ENCODE results near the gene EN2.

Gene EN2

GRCh38 chr7:155418941-155419755 is 38.8 kb upstream of the EN2 start:
- H3K4me3 ChIP-seq (ENCODE audit: low read length) = no peak overlapping the region
- H3K4me1 ChIP-seq (ENCODE audit: control insufficient read depth, insufficient read depth, low read length) = no peaks in the 10 kb centered on the region
- H3K36me3 ChIP-seq (ENCODE audit: control insufficient read depth, insufficient read depth, low read length, severe bottlenecking) = no peaks in the 10 kb centered on the region
- H3K27me3 ChIP-seq (replicated peaks; ENCODE audit: control insufficient read depth, insufficient read depth, low read length) = peaks cover 46% of the 10 kb centered on the region
- no peaks in the 10 kb centered on the region for H3K9me3 ChIP-seq (ENCODE audit: control insufficient read depth, low read length)
- no peak overlapping the region for H3K9ac ChIP-seq (ENCODE audit: low read length)
- DNase-seq (ENCODE audit: low read depth) = no peak

- H3K27me3 ChIP-seq (replicated peaks; ENCODE audit: control insufficient read depth, insufficient read depth, low read length) = peaks cover 49% of the 10 kb centered on the region
- H3K4me3 ChIP-seq (ENCODE audit: low read length) = no peak overlapping the region
- H3K9me3 ChIP-seq (ENCODE audit: control insufficient read depth, low read length) = no peaks in the 10 kb centered on the region
- no peaks in the 10 kb centered on the region for H3K36me3 ChIP-seq (ENCODE audit: control insufficient read depth, insufficient read depth, low read length, severe bottlenecking)
- H3K9ac ChIP-seq (ENCODE audit: low read length) = no peak overlapping the region
- no peak for DNase-seq (ENCODE audit: low read depth)
- no peaks in the 10 kb centered on the region for H3K4me1 ChIP-seq (ENCODE audit: control insufficient read depth, insufficient read depth, low read length)
These were observed 37.8 kb upstream of the EN2 start for GRCh38 chr7:155420116-155420515.

DNA sequence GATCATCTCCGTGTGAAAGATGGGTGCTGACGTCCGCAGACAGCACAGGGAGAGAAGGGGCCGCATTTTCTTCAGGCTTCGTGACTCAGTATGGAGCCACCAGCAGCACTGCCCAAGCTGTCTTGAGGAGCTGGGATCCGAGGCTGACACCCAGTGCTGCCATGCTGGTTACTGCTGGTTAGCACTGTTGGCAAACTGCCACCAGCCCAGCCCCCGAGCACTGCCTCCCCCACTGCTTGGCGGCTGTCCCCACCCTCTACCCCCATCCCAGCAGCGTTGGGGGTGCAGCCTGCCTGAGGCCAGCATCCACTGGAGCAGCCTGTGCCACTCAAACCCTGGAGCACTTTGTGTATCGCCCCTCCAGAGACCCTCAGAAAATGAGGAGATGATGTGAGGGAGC is 35.8 kb upstream of the EN2 start:
- Histone ChIP-seq H3K4me3 (ENCODE audit: low read length) (no peak overlapping the region), H3K27me3 (replicated peaks; ENCODE audit: control insufficient read depth, insufficient read depth, low read length) (peaks cover 42% of the 10 kb centered on the region), H3K4me1 (ENCODE audit: control insufficient read depth, insufficient read depth, low read length) (no peaks in the 10 kb centered on the region), H3K9ac (ENCODE audit: low read length) (no peak overlapping the region), H3K9me3 (ENCODE audit: control insufficient read depth, low read length) (no peaks in the 10 kb centered on the region), H3K36me3 (ENCODE audit: control insufficient read depth, insufficient read depth, low read length, severe bottlenecking) (no peaks in the 10 kb centered on the region)
- no peak for DNase-seq (ENCODE audit: low read depth)

DNA sequence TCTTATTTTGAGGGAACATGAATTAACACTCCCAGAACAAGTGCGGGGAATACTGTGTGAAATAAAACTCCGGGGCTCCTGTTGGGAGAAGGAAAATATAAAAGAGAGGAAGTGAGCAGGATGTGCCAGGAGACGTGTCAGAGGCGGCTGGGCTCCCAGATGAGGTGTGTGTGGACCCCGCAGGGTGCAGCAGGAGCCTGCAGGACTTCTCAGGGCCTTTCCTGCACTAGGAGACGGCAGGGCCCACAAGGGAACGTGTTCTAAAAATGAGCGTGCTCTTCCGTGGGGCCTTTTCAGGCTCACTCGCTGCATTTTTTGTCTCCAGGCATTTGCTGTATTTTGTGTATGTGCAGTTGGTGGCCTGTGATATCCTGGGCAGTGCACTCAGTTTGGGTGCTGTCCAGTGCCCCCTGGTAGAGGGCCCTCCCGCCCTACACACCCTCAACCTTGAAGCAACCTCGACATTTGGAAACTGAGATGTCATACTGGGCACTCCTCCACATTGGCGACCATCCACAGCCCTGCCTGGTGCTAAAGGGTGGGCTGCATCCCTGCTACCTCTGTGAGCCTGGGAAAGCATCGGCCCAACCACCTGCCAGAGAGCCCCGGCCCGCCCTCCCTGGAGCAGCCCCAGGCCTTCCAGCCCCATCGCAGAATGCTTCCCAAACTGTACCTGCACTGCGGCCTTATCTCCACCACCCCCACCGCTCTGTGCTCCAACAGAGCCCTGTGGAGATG is 35.2 kb upstream of the EN2 start:
- no peaks in the 10 kb centered on the region for H3K9me3 ChIP-seq (ENCODE audit: control insufficient read depth, low read length)
- no peak for DNase-seq (ENCODE audit: low read depth)
- no peaks in the 10 kb centered on the region for H3K4me1 ChIP-seq (ENCODE audit: control insufficient read depth, insufficient read depth, low read length)
- H3K4me3 ChIP-seq (ENCODE audit: low read length) = no peak overlapping the region
- no peak overlapping the region for H3K9ac ChIP-seq (ENCODE audit: low read length)
- H3K27me3 ChIP-seq (replicated peaks; ENCODE audit: control insufficient read depth, insufficient read depth, low read length) = peaks cover 41% of the 10 kb centered on the region
- no peaks in the 10 kb centered on the region for H3K36me3 ChIP-seq (ENCODE audit: control insufficient read depth, insufficient read depth, low read length, severe bottlenecking)

DNA sequence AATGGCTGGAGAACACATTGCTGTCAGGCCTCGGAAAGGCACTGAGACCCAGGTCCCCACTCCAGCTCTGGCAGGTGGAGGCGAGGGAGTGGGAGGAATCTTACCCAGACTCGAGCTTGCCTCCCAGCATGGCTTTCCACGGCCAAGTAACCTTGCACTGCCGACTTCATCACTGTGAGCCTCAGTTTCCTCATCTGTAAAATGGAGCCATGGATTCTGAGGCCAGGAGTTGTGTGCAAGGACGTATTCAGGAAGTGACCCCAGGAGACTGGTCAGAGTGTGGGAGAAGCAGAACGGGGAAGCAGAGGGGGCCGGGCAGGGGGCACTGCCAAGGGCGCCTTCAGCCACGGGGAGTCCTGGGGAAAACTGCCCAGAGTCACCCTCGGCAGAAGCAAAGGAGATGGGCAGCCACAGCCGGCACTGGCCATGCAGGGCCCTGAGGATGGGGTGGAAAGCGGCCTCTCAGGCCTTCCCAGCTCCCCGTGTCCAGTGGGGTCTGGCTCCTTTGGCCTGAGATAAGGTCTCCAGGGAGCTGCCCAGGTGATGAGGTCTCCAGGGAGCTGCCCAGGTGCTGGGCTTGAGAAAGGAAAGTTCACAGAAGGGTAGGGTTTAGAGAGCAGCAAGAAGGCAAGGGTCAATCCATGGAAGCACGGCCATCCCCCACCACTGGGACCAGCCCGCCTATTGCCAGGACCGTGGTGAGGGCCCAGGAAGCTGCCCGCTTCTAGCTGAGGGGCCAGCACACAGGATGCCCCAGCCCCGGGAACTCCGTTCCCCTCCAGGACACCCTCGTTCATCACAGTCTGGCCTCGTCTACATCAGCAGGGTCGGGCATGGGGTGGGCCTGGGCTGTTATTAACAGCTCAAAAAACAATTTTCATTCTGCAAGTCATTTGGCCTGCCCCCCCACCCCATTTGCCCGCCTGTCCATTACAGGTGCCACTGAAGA is 34.3 kb upstream of the EN2 start:
- no peak for DNase-seq (ENCODE audit: low read depth)
- H3K27me3 ChIP-seq (replicated peaks; ENCODE audit: control insufficient read depth, insufficient read depth, low read length) = peaks cover 44% of the 10 kb centered on the region

DNA sequence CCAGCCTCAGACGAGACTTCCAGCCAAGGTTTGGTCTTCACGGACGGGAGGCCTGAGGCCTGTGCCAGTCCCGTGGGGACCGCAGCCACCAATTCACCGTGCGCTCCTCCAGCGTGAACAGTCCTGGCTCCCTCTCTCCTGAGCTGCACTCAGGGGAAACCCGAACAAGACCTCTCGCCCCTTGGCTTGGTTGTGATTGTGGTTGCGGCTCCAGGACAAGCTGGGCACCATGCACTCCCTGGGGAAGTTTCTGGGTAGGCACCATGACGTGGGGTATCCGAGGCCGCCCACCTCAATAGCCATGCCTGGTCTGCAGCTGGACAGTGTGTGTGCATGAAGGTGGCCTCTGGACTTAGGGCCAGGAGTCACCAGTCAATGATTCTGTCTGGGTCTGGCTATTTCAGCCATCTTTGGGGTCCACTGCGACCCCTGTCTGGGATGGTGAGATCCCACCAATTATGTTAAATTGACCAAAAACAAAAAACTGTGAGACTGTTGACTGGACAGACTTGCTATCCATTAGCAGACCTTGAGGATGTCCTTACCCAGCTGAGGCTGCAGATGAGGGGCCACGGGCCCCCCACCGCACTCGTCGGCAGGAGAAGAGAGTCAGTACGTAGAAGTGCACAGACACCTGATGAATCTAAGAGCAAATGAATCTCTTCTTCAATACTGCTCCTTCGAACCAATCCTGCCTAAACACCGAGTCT is 33.5 kb upstream of the EN2 start:
- Histone ChIP-seq H3K4me1 (ENCODE audit: control insufficient read depth, insufficient read depth, low read length) (no peaks in the 10 kb centered on the region), H3K27me3 (replicated peaks; ENCODE audit: control insufficient read depth, insufficient read depth, low read length) (peaks cover 43% of the 10 kb centered on the region), H3K4me3 (ENCODE audit: low read length) (no peak overlapping the region), H3K9ac (ENCODE audit: low read length) (no peak overlapping the region), H3K36me3 (ENCODE audit: control insufficient read depth, insufficient read depth, low read length, severe bottlenecking) (no peaks in the 10 kb centered on the region), H3K9me3 (ENCODE audit: control insufficient read depth, low read length) (peaks cover 4% of the 10 kb centered on the region)
- DNase-seq (ENCODE audit: low read depth) = no peak

More for the DNA sequence above, 34.3 kb upstream of the EN2 start:
- no peaks in the 10 kb centered on the region for H3K9me3 ChIP-seq (ENCODE audit: control insufficient read depth, low read length)
- H3K4me3 ChIP-seq (ENCODE audit: low read length) = no peak overlapping the region
- no peak overlapping the region for H3K9ac ChIP-seq (ENCODE audit: low read length)
- no peaks in the 10 kb centered on the region for H3K36me3 ChIP-seq (ENCODE audit: control insufficient read depth, insufficient read depth, low read length, severe bottlenecking)
- no peaks in the 10 kb centered on the region for H3K4me1 ChIP-seq (ENCODE audit: control insufficient read depth, insufficient read depth, low read length)

GRCh38 chr7:155425011-155425340 is 33.0 kb upstream of the EN2 start:
- Histone ChIP-seq H3K9ac (ENCODE audit: low read length) (no peak overlapping the region), H3K27me3 (replicated peaks; ENCODE audit: control insufficient read depth, insufficient read depth, low read length) (peaks cover 44% of the 10 kb centered on the region), H3K9me3 (ENCODE audit: control insufficient read depth, low read length) (peaks cover 4% of the 10 kb centered on the region), H3K4me1 (ENCODE audit: control insufficient read depth, insufficient read depth, low read length) (no peaks in the 10 kb centered on the region), H3K4me3 (ENCODE audit: low read length) (no peak overlapping the region), H3K36me3 (ENCODE audit: control insufficient read depth, insufficient read depth, low read length, severe bottlenecking) (no peaks in the 10 kb centered on the region)
- DNase-seq (ENCODE audit: low read depth) = no peak

GRCh38 chr7:155425887-155426286 is 32.0 kb upstream of the EN2 start:
- DNase-seq (ENCODE audit: low read depth) = no peak
- Histone ChIP-seq H3K36me3 (ENCODE audit: control insufficient read depth, insufficient read depth, low read length, severe bottlenecking) (no peaks in the 10 kb centered on the region), H3K27me3 (replicated peaks; ENCODE audit: control insufficient read depth, insufficient read depth, low read length) (peaks cover 39% of the 10 kb centered on the region), H3K9me3 (ENCODE audit: control insufficient read depth, low read length) (peaks cover 4% of the 10 kb centered on the region), H3K4me3 (ENCODE audit: low read length) (no peak overlapping the region), H3K4me1 (ENCODE audit: control insufficient read depth, insufficient read depth, low read length) (no peaks in the 10 kb centered on the region), H3K9ac (ENCODE audit: low read length) (no peak overlapping the region)

- H3K36me3 ChIP-seq (ENCODE audit: control insufficient read depth, insufficient read depth, low read length, severe bottlenecking) = no peaks in the 10 kb centered on the region
- H3K4me3 ChIP-seq (ENCODE audit: low read length) = no peak overlapping the region
- no peak overlapping the region for H3K9ac ChIP-seq (ENCODE audit: low read length)
- no peaks in the 10 kb centered on the region for H3K4me1 ChIP-seq (ENCODE audit: control insufficient read depth, insufficient read depth, low read length)
- DNase-seq (ENCODE audit: low read depth) = no peak
- H3K9me3 ChIP-seq (ENCODE audit: control insufficient read depth, low read length) = peaks cover 4% of the 10 kb centered on the region
- peaks cover 34% of the 10 kb centered on the region for H3K27me3 ChIP-seq (replicated peaks; ENCODE audit: control insufficient read depth, insufficient read depth, low read length)
These were observed 31.2 kb upstream of the EN2 start for GRCh38 chr7:155426543-155427410.

DNA sequence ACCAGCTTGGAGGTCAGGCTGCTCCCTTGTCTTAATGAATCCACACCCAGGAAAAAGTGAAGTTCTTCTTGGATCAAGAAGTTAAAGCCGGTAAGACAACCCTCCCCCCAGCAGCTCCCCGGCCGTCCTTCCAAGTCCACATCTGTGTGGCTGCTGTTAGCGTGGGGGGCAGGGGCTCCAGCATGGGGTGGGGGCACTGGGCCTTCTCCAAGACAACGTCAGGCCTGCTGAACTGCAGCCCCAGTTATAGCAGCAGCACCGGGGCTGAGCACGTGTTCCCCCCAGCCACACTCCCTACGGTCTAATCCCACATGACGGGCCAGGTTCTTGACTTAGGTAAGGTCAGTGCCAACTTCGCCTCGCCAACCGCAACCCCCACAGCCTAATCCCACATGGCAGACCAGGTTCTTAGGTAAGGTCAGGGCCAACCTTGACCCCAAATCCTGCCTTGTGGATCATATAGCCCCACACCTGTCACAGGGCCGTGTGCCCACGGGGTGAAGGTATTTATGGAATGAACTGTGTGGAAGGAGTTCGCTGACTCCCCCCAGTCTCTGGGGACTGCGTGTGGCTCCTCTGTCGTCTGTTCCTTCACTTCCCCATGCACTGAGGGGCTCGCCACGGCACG is 30.4 kb upstream of the EN2 start:
- no peaks in the 10 kb centered on the region for H3K4me1 ChIP-seq (ENCODE audit: control insufficient read depth, insufficient read depth, low read length)
- no peaks in the 10 kb centered on the region for H3K36me3 ChIP-seq (ENCODE audit: control insufficient read depth, insufficient read depth, low read length, severe bottlenecking)
- no peak overlapping the region for H3K4me3 ChIP-seq (ENCODE audit: low read length)
- DNase-seq (ENCODE audit: low read depth) = no peak
- H3K9ac ChIP-seq (ENCODE audit: low read length) = no peak overlapping the region
- peaks cover 4% of the 10 kb centered on the region for H3K9me3 ChIP-seq (ENCODE audit: control insufficient read depth, low read length)
- peaks cover 37% of the 10 kb centered on the region for H3K27me3 ChIP-seq (replicated peaks; ENCODE audit: control insufficient read depth, insufficient read depth, low read length)

Data from adipocyte (in vitro differentiated cells).